Kidney (tissue), 14 donors: ENCODE results near the gene CD53. TPM values are rescaled to one million over a fixed set of nuclear protein-coding genes. Genes with fewer than 3 reads are reported as not detected.

Source experiments
- DNase-seq, 5 donors: peaks; one replicate each; pipeline ENCODE4 v3.0.0-alpha.2; 2013 to 2020
- FAIRE-seq: peaks from 2 replicates; lab custom pipeline; 2012; peaks lifted over from hg19 to GRCh38; lab: Jason Lieb, UNC
- H3K27ac ChIP-seq, 2 donors: one replicate each; pipeline ENCODE4 v1.7.0; 2013; ENCODE audit warnings: low read depth in 2 of 2, low read length in 2 of 2, inconsistent platforms in 1 of 2
- H3K27me3 ChIP-seq: one replicate; pipeline ENCODE4 v1.7.1; 2013; ENCODE audit warnings: low read length, inconsistent platforms; ENCODE audit not compliant: control insufficient read depth, insufficient read depth
- H3K36me3 ChIP-seq, 3 donors: one replicate each; pipeline versions ENCODE4 v1.7.0 to v1.7.1; 2013; ENCODE audit warnings: low read length in 3 of 3, control low read depth in 1 of 3, inconsistent platforms in 1 of 3; ENCODE audit not compliant: insufficient read depth in 3 of 3, control insufficient read depth in 2 of 3
- H3K4me1 ChIP-seq, 3 donors: one replicate each; pipeline versions ENCODE4 v1.7.0 to v1.7.1; 2013; ENCODE audit warnings: low read length in 3 of 3, inconsistent platforms in 1 of 3, low read depth in 1 of 3; ENCODE audit not compliant: control insufficient read depth in 2 of 3, insufficient read depth in 2 of 3
- H3K4me3 ChIP-seq, 3 donors: one replicate each; pipeline versions ENCODE4 v1.7.0 to v1.8.1; 2013; ENCODE audit warnings: low read length in 3 of 3, control low read depth in 1 of 3, inconsistent platforms in 1 of 3
- H3K9ac ChIP-seq, 3 donors: one replicate each; pipeline versions ENCODE4 v1.7.0 to v1.7.1; 2013; ENCODE audit warnings: low read length in 3 of 3, control low read depth in 1 of 3, inconsistent platforms in 1 of 3
- H3K9me3 ChIP-seq, 3 donors: one replicate each; pipeline versions ENCODE4 v1.7.0 to v1.7.1; 2013; ENCODE audit warnings: low read length in 3 of 3, control low read depth in 1 of 3, inconsistent platforms in 1 of 3; ENCODE audit not compliant: control insufficient read depth in 2 of 3, insufficient read depth in 1 of 3
- intact Hi-C: fragments of 100-400 bp; cut with DNase I; formaldehyde crosslinking; loops from one replicate; pipeline ENCODE4 v1.11.1; 2022
- polyA plus RNA-seq: library from polyadenylated mRNA; stranded (reverse); fragments of 350-450 nt; fragmentation: Illumina TruSeq; extraction: RNeasy Lipid Tissue Mini Kit (QIAGEN cat#74804); gene quantifications from one replicate; pipeline ENCODE4 v1.2.3, GENCODE V29; 2014; ENCODE audit warnings: low read depth, low replicate concordance; ENCODE audit not compliant: insufficient read depth
- total RNA-seq: library from RNA; stranded (reverse); fragmentation: NEBNext Ultra II Directional; extraction: Animal tissue kit (Norgen Biotek cat#: 25700); gene quantifications from one replicate; pipeline ENCODE4 v1.2.1, GENCODE V29; 2021
- TF ChIP-seq, protein P1 (sequence below): IDR thresholded peaks from 3 replicates; pipeline ENCODE4 v1.5.1; 2012; ENCODE audit warnings: mild to moderate bottlenecking, moderate library complexity, borderline replicate concordance; ENCODE audit not compliant: insufficient read depth; ENCODE audit errors: extremely low read depth
- donor health status: control.
- donor health status: control.
- donor health status: control.
- donor health status: control.
- donor health status: control.
- donor health status: DM: yes; HTN: yes; CAD: no.
- donor health status: Normal renal cell carcinoma (clear cell type).

CD53 gene
- total and polyA plus RNA-seq, 2 donors from 2014 or later: 10.7 to 70.9 TPM

DNA sequence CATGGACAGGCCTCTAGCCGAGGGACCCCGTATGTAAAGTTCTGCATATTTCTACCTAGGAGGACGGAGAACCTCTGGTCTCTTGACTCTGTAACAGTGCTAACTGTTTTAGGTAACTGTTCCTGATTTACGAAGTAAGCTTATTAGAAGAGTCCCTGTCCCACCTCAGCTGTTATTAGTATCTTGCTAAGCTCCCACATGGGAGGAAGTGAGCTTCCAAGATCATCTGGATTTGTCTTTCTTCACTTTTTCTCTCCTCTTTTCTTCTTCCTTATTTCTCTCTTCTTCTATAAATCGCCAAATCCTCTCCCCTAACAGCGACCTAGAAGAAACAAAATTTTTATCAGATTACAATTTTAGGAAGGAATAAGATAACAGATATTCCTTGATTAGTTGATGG lies 4.4 kb downstream of the CD53 start:
- intact Hi-C loops: no loop called here
- TF ChIP-seq, protein P1, sequence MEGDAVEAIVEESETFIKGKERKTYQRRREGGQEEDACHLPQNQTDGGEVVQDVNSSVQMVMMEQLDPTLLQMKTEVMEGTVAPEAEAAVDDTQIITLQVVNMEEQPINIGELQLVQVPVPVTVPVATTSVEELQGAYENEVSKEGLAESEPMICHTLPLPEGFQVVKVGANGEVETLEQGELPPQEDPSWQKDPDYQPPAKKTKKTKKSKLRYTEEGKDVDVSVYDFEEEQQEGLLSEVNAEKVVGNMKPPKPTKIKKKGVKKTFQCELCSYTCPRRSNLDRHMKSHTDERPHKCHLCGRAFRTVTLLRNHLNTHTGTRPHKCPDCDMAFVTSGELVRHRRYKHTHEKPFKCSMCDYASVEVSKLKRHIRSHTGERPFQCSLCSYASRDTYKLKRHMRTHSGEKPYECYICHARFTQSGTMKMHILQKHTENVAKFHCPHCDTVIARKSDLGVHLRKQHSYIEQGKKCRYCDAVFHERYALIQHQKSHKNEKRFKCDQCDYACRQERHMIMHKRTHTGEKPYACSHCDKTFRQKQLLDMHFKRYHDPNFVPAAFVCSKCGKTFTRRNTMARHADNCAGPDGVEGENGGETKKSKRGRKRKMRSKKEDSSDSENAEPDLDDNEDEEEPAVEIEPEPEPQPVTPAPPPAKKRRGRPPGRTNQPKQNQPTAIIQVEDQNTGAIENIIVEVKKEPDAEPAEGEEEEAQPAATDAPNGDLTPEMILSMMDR: no peak
- no peak for FAIRE-seq
- no peak for DNase-seq
- H3K27me3 ChIP-seq: no peaks in the 10 kb centered on the region
- no peaks in the 10 kb centered on the region for H3K9me3 ChIP-seq
- H3K9ac ChIP-seq: no peak overlapping the region
- H3K36me3 ChIP-seq: no peaks in the 10 kb centered on the region
- H3K4me3 ChIP-seq: no peak overlapping the region
- H3K27ac ChIP-seq: no peak overlapping the region
- H3K4me1 ChIP-seq: no peaks in the 10 kb centered on the region

DNA sequence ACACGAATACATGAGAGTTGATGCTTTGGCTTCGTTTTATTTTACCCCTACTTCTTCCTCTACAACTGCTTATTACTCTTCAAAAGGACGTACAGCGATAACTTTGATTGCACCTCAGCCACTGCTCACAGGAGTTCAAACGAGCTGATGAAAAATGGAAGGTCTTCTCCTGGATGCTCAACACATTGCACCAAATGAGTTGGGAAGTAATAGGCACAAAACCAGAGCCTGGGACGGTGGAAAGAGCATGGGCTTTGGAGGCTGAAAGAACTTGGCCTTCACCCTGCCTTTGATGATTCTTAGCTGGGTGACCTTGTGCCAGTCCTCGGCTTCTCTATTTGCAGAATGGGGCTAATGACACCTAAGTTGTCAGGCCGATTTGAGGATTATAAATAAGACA lies 4.8 kb downstream of the CD53 start:
- DNase-seq (no peak), FAIRE-seq (no peak)
- Histone ChIP-seq H3K4me3 (no peak overlapping the region), H3K27me3 (no peaks in the 10 kb centered on the region), H3K9me3 (no peaks in the 10 kb centered on the region), H3K27ac (no peak overlapping the region), H3K9ac (no peak overlapping the region), H3K4me1 (no peaks in the 10 kb centered on the region), H3K36me3 (no peaks in the 10 kb centered on the region)
- intact Hi-C loops: no loop called here
- TF ChIP-seq, protein P1: no peak

GRCh38 chr1:110878591-110878990 lies 5.6 kb downstream of the CD53 start:
- Histone ChIP-seq H3K9ac (no peak overlapping the region), H3K4me3 (no peak overlapping the region), H3K27ac (no peak overlapping the region), H3K4me1 (no peaks in the 10 kb centered on the region), H3K27me3 (no peaks in the 10 kb centered on the region), H3K36me3 (no peaks in the 10 kb centered on the region), H3K9me3 (no peaks in the 10 kb centered on the region)
- intact Hi-C loops: no loop called here
- TF ChIP-seq, protein P1: no peak
- FAIRE-seq (no peak), DNase-seq (no peak)

DNA sequence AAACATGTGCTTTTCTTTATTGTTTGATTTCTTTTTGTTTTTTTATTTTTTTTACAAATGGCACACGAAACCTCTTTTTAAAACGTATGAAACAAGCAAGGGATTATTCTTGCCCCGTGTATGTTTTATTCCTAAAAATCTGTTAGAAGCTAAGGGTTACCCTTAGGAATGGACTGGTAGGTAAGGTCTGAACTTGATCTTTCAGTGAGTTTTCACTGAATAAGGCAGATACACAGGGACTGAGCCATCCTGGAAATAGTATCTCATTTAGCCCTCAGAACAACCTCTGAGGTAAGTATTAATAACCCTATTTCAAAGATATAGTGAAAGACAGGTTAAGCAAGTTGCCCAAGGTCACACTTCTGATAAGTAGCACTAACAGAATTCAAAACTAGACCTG lies 6.0 kb downstream of the CD53 start:
- H3K9me3 ChIP-seq: no peaks in the 10 kb centered on the region
- no peaks in the 10 kb centered on the region for H3K27me3 ChIP-seq
- FAIRE-seq (no peak), DNase-seq (no peak)
- H3K36me3 ChIP-seq: no peaks in the 10 kb centered on the region
- H3K4me1 ChIP-seq: no peaks in the 10 kb centered on the region
- TF ChIP-seq, protein P1: no peak
- no peak overlapping the region for H3K27ac ChIP-seq
- no peak overlapping the region for H3K9ac ChIP-seq
- no peak overlapping the region for H3K4me3 ChIP-seq
- intact Hi-C loops: no loop called here
